ENCODE results near the gene SIPA1L3.

- TF ChIP-seq CTCF (IDR thresholded peaks at IDR 0.05) (no peak), POLR2A (IDR thresholded peaks at IDR 0.05) (no peak)
Measured at GRCh38 chr19:37932985-37933936, 26.3 kb downstream of the SIPA1L3 start.
